PC-9 (cell line): ENCODE measurements around the gene SHC1. TPM values are rescaled to one million over a fixed set of nuclear protein-coding genes. Genes with fewer than 3 reads are reported as not detected.
A peak's percentile ranks its signal among the peaks of the same experiment; 100 is the strongest.

Experiments used
- BruUV-seq: library from RNA; stranded (reverse); fragments of 400-500 nt; replicated peaks from 2 replicates; lab custom pipeline; 2021; lab: Mats Ljungman, UMichigan
- CTCF ChIA-PET: fragments of 300-600 bp; sonication (Branson Sonifier 250); formaldehyde crosslinking; loops from one replicate; lab custom pipeline; 2022; ENCODE audit warnings: antibody characterized with exemption; lab: Charles Lee
- POLR2A ChIA-PET: fragments of 300-600 bp; sonication (Branson Sonifier 250); formaldehyde crosslinking; loops from one replicate; lab custom pipeline; 2022; ENCODE audit warnings: antibody characterized with exemption; ENCODE audit not compliant: unreplicated experiment; lab: Charles Lee
- DNase-seq, 2 experiments: peaks; one replicate each; pipeline versions ENCODE4 v3.0.0 to v3.0.0-alpha.2; 2015 to 2022; ENCODE audit warnings: mixed read lengths in 1 of 2
- H2AFZ ChIP-seq: fragments of 200-600 bp; sonication (generic); 2 replicates; pipeline ENCODE4 v1.8.1; 2017; ENCODE audit warnings: antibody characterized with exemption
- H3F3A ChIP-seq: fragments of 200-600 bp; sonication (generic); 2 replicates; pipeline ENCODE4 v1.8.1; 2017; ENCODE audit warnings: antibody characterized with exemption, mild to moderate bottlenecking, low read depth; ENCODE audit not compliant: insufficient read depth
- H3K27ac ChIP-seq: fragments of 200-600 bp; sonication (generic); 2 replicates; pipeline ENCODE4 v1.6.1; 2016; ENCODE audit warnings: mixed run types
- H3K27me3 ChIP-seq: fragments of 200-600 bp; sonication (generic); 2 replicates; pipeline ENCODE4 v1.6.1; 2016; ENCODE audit warnings: low read depth, mixed run types; ENCODE audit not compliant: insufficient read depth
- H3K36me3 ChIP-seq: fragments of 200-600 bp; sonication (generic); 2 replicates; pipeline ENCODE4 v1.6.1; 2016; ENCODE audit warnings: low read depth, mixed run types
- H3K4me1 ChIP-seq: fragments of 200-600 bp; sonication (generic); replicated peaks from 2 replicates; pipeline ENCODE4 v1.6.1; 2016; ENCODE audit warnings: mixed run types; ENCODE audit not compliant: insufficient read depth
- H3K4me2 ChIP-seq: fragments of 200-600 bp; sonication (generic); 2 replicates; pipeline ENCODE4 v1.6.1; 2017; ENCODE audit warnings: mixed run types
- H3K4me3 ChIP-seq: fragments of 200-600 bp; sonication (generic); 2 replicates; pipeline ENCODE4 v1.6.1; 2016; ENCODE audit warnings: mixed run types
- H3K79me2 ChIP-seq: fragments of 200-600 bp; sonication (generic); 2 replicates; pipeline ENCODE4 v1.6.1; 2017; ENCODE audit warnings: low read depth, mixed run types
- H3K9me2 ChIP-seq: fragments of 200-600 bp; sonication (generic); 2 replicates; pipeline ENCODE4 v1.8.1; 2017; ENCODE audit warnings: mild to moderate bottlenecking; ENCODE audit not compliant: insufficient read depth
- H3K9me3 ChIP-seq: fragments of 200-600 bp; sonication (generic); 2 replicates; pipeline ENCODE4 v1.8.1; 2016; ENCODE audit warnings: low read depth; ENCODE audit not compliant: insufficient read depth
- H4K20me1 ChIP-seq: fragments of 200-600 bp; sonication (generic); 2 replicates; pipeline ENCODE4 v1.8.1; 2017; ENCODE audit not compliant: insufficient read depth
- EZH2 ChIP-seq: fragments of 200-600 bp; sonication (generic); IDR thresholded peaks from 2 replicates; pipeline ENCODE4 v1.8.0; 2017; ENCODE audit warnings: antibody characterized with exemption, low read depth
- intact Hi-C: fragments of 100-400 bp; cut with micrococcal nuclease; formaldehyde crosslinking; loops from one replicate; pipeline ENCODE4 v1.10.0; 2022; ENCODE audit not compliant: unreplicated experiment
- total RNA-seq: library from RNA; stranded (reverse); gene quantifications from 2 replicates; pipeline ENCODE4 v1.2.3, GENCODE V29; 2021
- TF ChIP-seq, protein P1 (sequence below): fragments of 200-600 bp; sonication (generic); conservative IDR thresholded peaks from 2 replicates; pipeline ENCODE4 v1.6.1; 2017; ENCODE audit warnings: mixed run types, antibody characterized with exemption, mild to moderate bottlenecking, moderate library complexity

SHC1 gene
- total RNA-seq, 1 experiment from 2014 or later, result 210 TPM

GRCh38 chr1:155001675-155002463 is 31.3 kb upstream of the SHC1 start:
- BruUV-seq, result TSS peak; percentile 35
- Histone ChIP-seq H3K36me3 (no peaks in the 10 kb centered on the region), H3K4me3 (peak overlapping the region; percentile 80), H3K4me2 (peak overlapping the region; percentile 90), H3K79me2 (peaks cover 50% of the 10 kb centered on the region), H2AFZ (peak overlapping the region; percentile 71; the same call in 1 of the 2 replicates), H3K9me2 (no peaks in the 10 kb centered on the region), H3F3A (peaks cover 24% of the 10 kb centered on the region), H3K27ac (peak overlapping the region; percentile 72), H3K4me1 (peaks cover 20% of the 10 kb centered on the region), H4K20me1 (no peaks in the 10 kb centered on the region; the same call in 1 of the 2 replicates), H3K9me3 (no peaks in the 10 kb centered on the region), H3K27me3 (no peaks in the 10 kb centered on the region)
- no peak for TF ChIP-seq EZH2
- TF ChIP-seq, protein P1, sequence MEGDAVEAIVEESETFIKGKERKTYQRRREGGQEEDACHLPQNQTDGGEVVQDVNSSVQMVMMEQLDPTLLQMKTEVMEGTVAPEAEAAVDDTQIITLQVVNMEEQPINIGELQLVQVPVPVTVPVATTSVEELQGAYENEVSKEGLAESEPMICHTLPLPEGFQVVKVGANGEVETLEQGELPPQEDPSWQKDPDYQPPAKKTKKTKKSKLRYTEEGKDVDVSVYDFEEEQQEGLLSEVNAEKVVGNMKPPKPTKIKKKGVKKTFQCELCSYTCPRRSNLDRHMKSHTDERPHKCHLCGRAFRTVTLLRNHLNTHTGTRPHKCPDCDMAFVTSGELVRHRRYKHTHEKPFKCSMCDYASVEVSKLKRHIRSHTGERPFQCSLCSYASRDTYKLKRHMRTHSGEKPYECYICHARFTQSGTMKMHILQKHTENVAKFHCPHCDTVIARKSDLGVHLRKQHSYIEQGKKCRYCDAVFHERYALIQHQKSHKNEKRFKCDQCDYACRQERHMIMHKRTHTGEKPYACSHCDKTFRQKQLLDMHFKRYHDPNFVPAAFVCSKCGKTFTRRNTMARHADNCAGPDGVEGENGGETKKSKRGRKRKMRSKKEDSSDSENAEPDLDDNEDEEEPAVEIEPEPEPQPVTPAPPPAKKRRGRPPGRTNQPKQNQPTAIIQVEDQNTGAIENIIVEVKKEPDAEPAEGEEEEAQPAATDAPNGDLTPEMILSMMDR, result peak; percentile 68; the same call in 1 of the 2 replicates
- CTCF ChIA-PET, result interaction anchor here (0.7 to 1.2 kb wide), 3 partner anchors 15 to 49 kb away, joined by 3 to 7 read pairs (median 4); partner anchors contain the start of gene ADAM15
- POLR2A ChIA-PET, result interaction anchor here (0.5 to 0.9 kb wide), 8 partner anchors 8 to 1450 kb away, joined by 3 to 22 read pairs (median 6); partner anchors contain the start of genes FLAD1 and SHC1
- intact Hi-C loops, result loop anchor here (1.0 to 5.0 kb wide), 6 partner anchors 15 to 82 kb away; partner anchors contain the start of genes PMVK and PYGO2
- peak; percentile 96 to 99 for DNase-seq

- no peaks in the 10 kb centered on the region for H3K9me3 ChIP-seq
- DNase-seq, result no peak
- no TSS peak for BruUV-seq
- H3K27ac ChIP-seq, result peak overlapping the region; percentile 72
- peak overlapping the region; percentile 71; the same call in 1 of the 2 replicates for H2AFZ ChIP-seq
- H3K9me2 ChIP-seq, result no peaks in the 10 kb centered on the region
- intact Hi-C loops, result loop anchor here (1.0 to 5.0 kb wide), 4 partner anchors 28 to 65 kb away; partner anchors contain the start of genes PMVK and PYGO2
- no peaks in the 10 kb centered on the region for H3K36me3 ChIP-seq
- CTCF ChIA-PET, result no interaction called here
- POLR2A ChIA-PET, result interaction anchor here (0.5 to 0.7 kb wide), 3 partner anchors 8 to 1450 kb away, joined by 3 to 5 read pairs (median 4); partner anchors contain the start of gene LENEP
- H3K4me3 ChIP-seq, result peak overlapping the region; percentile 80
- no peak for TF ChIP-seq EZH2
- TF ChIP-seq, protein P1, result no peak
- no peaks in the 10 kb centered on the region for H3K27me3 ChIP-seq
- peak overlapping the region; percentile 90 for H3K4me2 ChIP-seq
- H4K20me1 ChIP-seq, result no peaks in the 10 kb centered on the region
- H3F3A ChIP-seq, result peaks cover 28% of the 10 kb centered on the region
- peaks cover 20% of the 10 kb centered on the region for H3K4me1 ChIP-seq
- H3K79me2 ChIP-seq, result peaks cover 45% of the 10 kb centered on the region
Observed at GRCh38 chr1:155001425-155001674, 30.8 kb upstream of the SHC1 start.

DNA sequence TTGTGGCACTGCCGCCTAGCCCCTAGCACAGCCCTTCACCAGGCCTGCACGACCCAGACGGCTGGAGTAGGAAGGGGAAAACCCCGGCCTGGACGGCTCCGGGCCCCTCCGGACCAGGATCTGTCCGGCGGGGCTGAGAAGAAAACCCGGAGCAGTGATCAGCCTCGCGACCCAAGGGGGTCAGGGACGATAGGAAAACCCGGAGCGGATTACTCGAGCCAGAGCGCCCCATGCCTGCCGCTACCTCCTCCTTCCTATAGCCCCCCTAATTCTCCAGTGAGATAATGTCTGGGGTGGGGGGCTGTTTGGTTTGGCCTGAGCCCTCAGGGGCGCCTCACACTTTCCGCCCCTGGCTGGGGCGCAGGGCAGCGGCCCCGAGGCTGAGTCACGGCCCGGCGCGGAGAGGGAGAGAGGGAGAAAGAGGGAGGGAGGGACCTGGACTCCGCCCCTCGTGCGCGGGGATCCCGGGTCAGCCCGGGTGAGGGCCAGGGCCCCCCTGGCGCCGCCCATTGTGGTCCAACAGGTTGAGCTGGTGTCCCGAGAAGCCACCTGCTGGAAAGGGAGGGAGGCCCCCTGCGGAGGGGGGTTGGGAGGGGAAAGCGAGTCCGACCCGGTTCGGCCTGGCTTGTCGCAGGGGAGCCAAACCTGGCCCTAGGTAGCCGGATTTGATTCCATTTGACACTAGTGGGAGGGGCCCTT is 30.3 kb upstream of the SHC1 start:
- H3K79me2 ChIP-seq, result peaks cover 40% of the 10 kb centered on the region
- H3K4me1 ChIP-seq, result peaks cover 22% of the 10 kb centered on the region
- no peaks in the 10 kb centered on the region for H3K36me3 ChIP-seq
- H2AFZ ChIP-seq, result peak overlapping the region; percentile 76
- ChIA-PET CTCF (no interaction called here), POLR2A (interaction anchor here (0.5 to 0.7 kb wide), 3 partner anchors 7 to 1449 kb away, joined by 3 to 5 read pairs (median 4); partner anchors contain the start of gene LENEP)
- H3K4me3 ChIP-seq, result peak overlapping the region; percentile 80
- DNase-seq, result peak; percentile 84 to 98
- intact Hi-C loops, result loop anchor here (1.0 to 5.0 kb wide), 4 partner anchors 28 to 64 kb away; partner anchors contain the start of genes PMVK and PYGO2
- H4K20me1 ChIP-seq, result no peaks in the 10 kb centered on the region
- H3K9me3 ChIP-seq, result no peaks in the 10 kb centered on the region
- peak overlapping the region; percentile 72 for H3K27ac ChIP-seq
- H3K27me3 ChIP-seq, result no peaks in the 10 kb centered on the region
- no peaks in the 10 kb centered on the region for H3K9me2 ChIP-seq
- TF ChIP-seq EZH2, result no peak
- TF ChIP-seq, protein P1, result no peak
- peaks cover 30% of the 10 kb centered on the region for H3F3A ChIP-seq
- BruUV-seq, result no TSS peak
- peak overlapping the region; percentile 90 for H3K4me2 ChIP-seq
